Stimulated activated naive CD8-positive, alpha-beta T cell treated with anti-CD3 and anti-CD28 coated beads, Interleukin-15, amount 100 ng/mL, for 72 hours (primary cell): Measurements from ENCODE around the gene SLF2.

Experiments
- ATAC-seq: fragments of 150-1000 bp; cut with Tn5 transposase; 2 replicates; pipeline ENCODE4 v1.10.0; 2021; ENCODE audit warnings: mild to moderate bottlenecking, moderate library complexity
- DNase-seq, 2 donors: peaks; one replicate each; pipeline ENCODE4 v3.0.0; 2021 to 2022
- H3K27ac Mint-ChIP-seq, 2 donors: one replicate each; pipeline ENCODE4 v1.8.0; 2022; ENCODE audit warnings: mild to moderate bottlenecking in 2 of 2, mixed read lengths in 2 of 2, moderate library complexity in 2 of 2
- H3K27me3 Mint-ChIP-seq: one replicate; pipeline ENCODE4 v1.8.0; 2022; ENCODE audit warnings: mixed read lengths
- H3K4me1 Mint-ChIP-seq: one replicate; pipeline ENCODE4 v1.8.0; 2022; ENCODE audit warnings: mild to moderate bottlenecking, mixed read lengths
- H3K4me3 Mint-ChIP-seq, 2 donors: one replicate each; pipeline ENCODE4 v1.8.0; 2022; ENCODE audit warnings: mild to moderate bottlenecking in 2 of 2, mixed read lengths in 2 of 2, moderate library complexity in 1 of 2
- H3K9me3 Mint-ChIP-seq, 2 donors: one replicate each; pipeline ENCODE4 v1.8.0; 2022; ENCODE audit warnings: mixed read lengths in 2 of 2

SLF2 gene

GRCh38 chr10:100887761-100888296, 24.9 kb upstream of the SLF2 start:
- H3K9me3 Mint-ChIP-seq = no peaks in the 10 kb centered on the region
- ATAC-seq = no peak
- no peak overlapping the region for H3K4me3 Mint-ChIP-seq
- peaks cover 59% of the 10 kb centered on the region for H3K27me3 Mint-ChIP-seq
- no peaks in the 10 kb centered on the region for H3K4me1 Mint-ChIP-seq
- DNase-seq = no peak
- H3K27ac Mint-ChIP-seq = no peak overlapping the region

GRCh38 chr10:100888957-100889356, 23.8 kb upstream of the SLF2 start:
- Mint-ChIP-seq H3K4me1 (no peaks in the 10 kb centered on the region), H3K4me3 (no peak overlapping the region), H3K27ac (no peak overlapping the region), H3K9me3 (no peaks in the 10 kb centered on the region), H3K27me3 (peaks cover 59% of the 10 kb centered on the region)
- ATAC-seq = no peak
- no peak for DNase-seq

- no peaks in the 10 kb centered on the region for H3K4me1 Mint-ChIP-seq
- peaks cover 59% of the 10 kb centered on the region for H3K27me3 Mint-ChIP-seq
- H3K9me3 Mint-ChIP-seq = no peaks in the 10 kb centered on the region
- peak overlapping the region in 1 of 2 donors; percentile 27 for H3K27ac Mint-ChIP-seq
- H3K4me3 Mint-ChIP-seq = no peak overlapping the region
- ATAC-seq (no peak), DNase-seq (no peak)
Measured at GRCh38 chr10:100889546-100889945, 23.2 kb upstream of the SLF2 start.

- Mint-ChIP-seq H3K4me1 (no peaks in the 10 kb centered on the region), H3K27me3 (peaks cover 61% of the 10 kb centered on the region), H3K9me3 (no peaks in the 10 kb centered on the region), H3K27ac (peak overlapping the region in 1 of 2 donors; percentile 46), H3K4me3 (no peak overlapping the region)
- ATAC-seq = no peak
- no peak for DNase-seq
Measured at GRCh38 chr10:100890141-100890672, 22.6 kb upstream of the SLF2 start.

- Mint-ChIP-seq H3K27ac (peak overlapping the region in 1 of 2 donors; percentile 46), H3K9me3 (no peaks in the 10 kb centered on the region), H3K27me3 (peaks cover 67% of the 10 kb centered on the region), H3K4me1 (peaks cover 5% of the 10 kb centered on the region), H3K4me3 (no peak overlapping the region)
- ATAC-seq = no peak
- DNase-seq = no peak
Measured at GRCh38 chr10:100890673-100891317, 22.0 kb upstream of the SLF2 start.

GRCh38 chr10:100894033-100894432, 18.7 kb upstream of the SLF2 start:
- peaks cover 7% of the 10 kb centered on the region for H3K4me1 Mint-ChIP-seq

GRCh38 chr10:100894589-100895294, 18.0 kb upstream of the SLF2 start:
- no peak for DNase-seq
- no peak overlapping the region for H3K27ac Mint-ChIP-seq
- H3K9me3 Mint-ChIP-seq = no peaks in the 10 kb centered on the region
- peaks cover 54% of the 10 kb centered on the region for H3K27me3 Mint-ChIP-seq
- no peak for ATAC-seq
- peaks cover 7% of the 10 kb centered on the region for H3K4me1 Mint-ChIP-seq
- no peak overlapping the region for H3K4me3 Mint-ChIP-seq

More at GRCh38 chr10:100894033-100894432, 18.7 kb upstream of the SLF2 start:
- ATAC-seq (no peak), DNase-seq (no peak)
- Mint-ChIP-seq H3K27ac (no peak overlapping the region), H3K27me3 (peaks cover 59% of the 10 kb centered on the region), H3K4me3 (no peak overlapping the region), H3K9me3 (no peaks in the 10 kb centered on the region)

- Mint-ChIP-seq H3K27ac (no peak overlapping the region), H3K4me1 (peaks cover 7% of the 10 kb centered on the region), H3K27me3 (peaks cover 54% of the 10 kb centered on the region), H3K4me3 (no peak overlapping the region), H3K9me3 (no peaks in the 10 kb centered on the region)
- no peak for DNase-seq
- no peak for ATAC-seq
Measured at GRCh38 chr10:100895346-100895745, 17.4 kb upstream of the SLF2 start.

- DNase-seq (no peak), ATAC-seq (no peak)
- no peaks in the 10 kb centered on the region for H3K9me3 Mint-ChIP-seq
- H3K27ac Mint-ChIP-seq = peak overlapping the region in 1 of 2 donors; percentile 95
- no peak overlapping the region for H3K4me3 Mint-ChIP-seq
- H3K4me1 Mint-ChIP-seq = peaks cover 7% of the 10 kb centered on the region
- peaks cover 49% of the 10 kb centered on the region for H3K27me3 Mint-ChIP-seq
Measured at GRCh38 chr10:100895896-100896295, 16.9 kb upstream of the SLF2 start.

GRCh38 chr10:100896876-100897461, 15.8 kb upstream of the SLF2 start:
- Mint-ChIP-seq H3K27ac (no peak overlapping the region), H3K27me3 (peaks cover 49% of the 10 kb centered on the region), H3K9me3 (no peaks in the 10 kb centered on the region), H3K4me1 (peaks cover 7% of the 10 kb centered on the region), H3K4me3 (no peak overlapping the region)
- DNase-seq (no peak), ATAC-seq (no peak)

- peaks cover 42% of the 10 kb centered on the region for H3K27me3 Mint-ChIP-seq
- ATAC-seq = no peak
Measured at GRCh38 chr10:100897976-100898375, 14.8 kb upstream of the SLF2 start.

GRCh38 chr10:100899171-100899570, 13.6 kb upstream of the SLF2 start:
- Mint-ChIP-seq H3K4me3 (no peak overlapping the region), H3K4me1 (peaks cover 7% of the 10 kb centered on the region), H3K9me3 (no peaks in the 10 kb centered on the region), H3K27me3 (peaks cover 49% of the 10 kb centered on the region), H3K27ac (no peak overlapping the region)
- DNase-seq (no peak), ATAC-seq (no peak)

More at GRCh38 chr10:100897976-100898375, 14.8 kb upstream of the SLF2 start:
- H3K27ac Mint-ChIP-seq = no peak overlapping the region
- H3K4me3 Mint-ChIP-seq = no peak overlapping the region
- H3K9me3 Mint-ChIP-seq = no peaks in the 10 kb centered on the region
- DNase-seq = no peak
- peaks cover 7% of the 10 kb centered on the region for H3K4me1 Mint-ChIP-seq

- Mint-ChIP-seq H3K4me1 (no peaks in the 10 kb centered on the region), H3K27me3 (peaks cover 38% of the 10 kb centered on the region), H3K9me3 (no peaks in the 10 kb centered on the region), H3K4me3 (no peak overlapping the region), H3K27ac (no peak overlapping the region)
- DNase-seq (no peak), ATAC-seq (no peak)
Measured at GRCh38 chr10:100901051-100901450, 11.7 kb upstream of the SLF2 start.

- H3K9me3 Mint-ChIP-seq = no peaks in the 10 kb centered on the region
Measured at GRCh38 chr10:100902622-100903021, 10.1 kb upstream of the SLF2 start.

GRCh38 chr10:100904917-100905316, 7.8 kb upstream of the SLF2 start:
- H3K9me3 Mint-ChIP-seq = no peaks in the 10 kb centered on the region
- peaks cover 23% of the 10 kb centered on the region for H3K27me3 Mint-ChIP-seq
- H3K4me1 Mint-ChIP-seq = peaks cover 7% of the 10 kb centered on the region
- H3K27ac Mint-ChIP-seq = no peak overlapping the region
- H3K4me3 Mint-ChIP-seq = no peak overlapping the region
- ATAC-seq (no peak), DNase-seq (no peak)

More at GRCh38 chr10:100902622-100903021, 10.1 kb upstream of the SLF2 start:
- DNase-seq = no peak
- H3K4me1 Mint-ChIP-seq = no peaks in the 10 kb centered on the region
- H3K27ac Mint-ChIP-seq = no peak overlapping the region
- H3K27me3 Mint-ChIP-seq = peaks cover 34% of the 10 kb centered on the region
- ATAC-seq = no peak
- no peak overlapping the region for H3K4me3 Mint-ChIP-seq

GRCh38 chr10:100907175-100907574, 5.6 kb upstream of the SLF2 start:
- DNase-seq = no peak
- Mint-ChIP-seq H3K27me3 (peaks cover 8% of the 10 kb centered on the region), H3K4me1 (peaks cover 12% of the 10 kb centered on the region), H3K4me3 (no peak overlapping the region), H3K27ac (no peak overlapping the region), H3K9me3 (no peaks in the 10 kb centered on the region)
- no peak for ATAC-seq
